Gastrocnemius medialis (tissue), 4 donors: ENCODE data around the gene MFSD6L. TPM values are rescaled to one million over a fixed set of nuclear protein-coding genes. Genes with fewer than 3 reads are reported as not detected.

Experiments used
- ATAC-seq, 2 donors: fragments of 150-250 bp; one replicate each; pipeline ENCODE4 v1.9.1; 2016
- DNase-seq, 2 donors: peaks; one replicate each; pipeline ENCODE4 v3.0.0-alpha.2; 2019
- H3K27ac ChIP-seq, 4 donors: fragments of 200-600 bp; sonication (generic); 1 replicate in 1 of 4; 2 replicates in 3 of 4; pipeline ENCODE4 v1.5.1; 2016 to 2018; ENCODE audit warnings: mild to moderate bottlenecking in 2 of 4, moderate library complexity in 1 of 4
- H3K27me3 ChIP-seq, 3 donors: fragments of 200-600 bp; sonication (generic) in 2 of 3; 1 replicate in 1 of 3; 2 replicates in 2 of 3; pipeline versions ENCODE4 v1.5.1 to v1.6.0; 2016 to 2019; ENCODE audit warnings: mild to moderate bottlenecking in 1 of 3, moderate library complexity in 1 of 3
- H3K36me3 ChIP-seq, 2 donors: fragments of 200-600 bp; sonication (generic) in 1 of 2; one replicate each; pipeline ENCODE4 v1.5.1; 2017 to 2018
- H3K4me1 ChIP-seq, 2 donors: fragments of 200-600 bp; sonication (generic) in 1 of 2; one replicate each; pipeline ENCODE4 v1.5.1; 2016 to 2017; ENCODE audit warnings: mild to moderate bottlenecking in 2 of 2
- H3K4me3 ChIP-seq, 4 donors: fragments of 200-600 bp; sonication (generic) in 3 of 4; 1 replicate in 1 of 4; 2 replicates in 3 of 4; pipeline ENCODE4 v1.5.1; 2016 to 2019; ENCODE audit warnings: mild to moderate bottlenecking in 2 of 4
- H3K9me3 ChIP-seq, 3 donors: fragments of 200-600 bp; sonication (generic) in 2 of 3; 1 replicate in 1 of 3; 2 replicates in 2 of 3; pipeline ENCODE4 v1.5.1; 2016 to 2019
- CTCF ChIP-seq, 5 experiments: fragments of 450-650 bp in 3 of 5; fragments of 200-600 bp in 2 of 5; sonication (generic) in 2 of 5; IDR thresholded peaks in 4 of 5; conservative IDR thresholded peaks in 1 of 5; 1 replicate in 4 of 5; 2 replicates in 1 of 5; pipeline ENCODE4 v1.5.1; 2016 to 2019; ENCODE audit warnings: antibody characterized with exemption in 5 of 5, mild to moderate bottlenecking in 3 of 5, moderate library complexity in 3 of 5
- POLR2A ChIP-seq, 2 donors: fragments of 450-650 bp; IDR thresholded peaks; one replicate each; pipeline ENCODE4 v1.6.1; 2017; ENCODE audit warnings: antibody characterized with exemption in 2 of 2, mild to moderate bottlenecking in 2 of 2, moderate library complexity in 2 of 2
- in situ Hi-C, 4 donors: fragments of 200-750 bp; cut with MboI; loops; one replicate each; pipeline versions ENCODE4 v1.15.0 to v1.8.0; 2017; ENCODE audit warnings: low sequenced_read_pairs in 4 of 4
- intact Hi-C: fragments of 100-400 bp; cut with DNase I; formaldehyde crosslinking; loops from one replicate; pipeline ENCODE4 v1.15.1; 2023; ENCODE audit warnings: low total_unique reads
- total RNA-seq, 4 donors: library from RNA; depleted of rRNA; stranded (reverse); fragments of >200 nt; gene quantifications; one replicate each; pipeline versions ENCODE4 v1.1.0 to v1.2.3, GENCODE V29; 2016

Gene MFSD6L
- total RNA-seq = not detected

- Histone ChIP-seq H3K27me3 (peaks cover 11 to 15% (median 15%) of the 10 kb centered on the region in 3 donors), H3K4me1 (no peaks in the 10 kb centered on the region), H3K9me3 (no peaks in the 10 kb centered on the region), H3K36me3 (no peaks in the 10 kb centered on the region), H3K27ac (no peak within 1 kb of the TSS), H3K4me3 (no peak within 1 kb of the TSS)
- ATAC-seq = no peak
- intact Hi-C loops (no loop called here), in situ Hi-C loops (no loop called here)
- no peak for TF ChIP-seq CTCF (IDR thresholded peaks at IDR 0.05 in 4 of 5, conservative IDR thresholded peaks at IDR 0.05 in 1 of 5)
- no peak for DNase-seq
Observed at GRCh38 chr17:8798846-8799569, at the start of gene MFSD6L. MFSD6L (minus strand) TSS chr17:8799365; CDS start chr17:8799120, 245 bp downstream.

GRCh38 chr17:8847891-8848290 lies 48.7 kb upstream of the MFSD6L start:
- TF ChIP-seq CTCF (IDR thresholded peaks at IDR 0.05 in 4 of 5, conservative IDR thresholded peaks at IDR 0.05 in 1 of 5) = no peak
- TF ChIP-seq POLR2A (IDR thresholded peaks at IDR 0.05) = no peak
- ATAC-seq (no peak), DNase-seq (no peak)
- H3K4me3 ChIP-seq = no peak overlapping the region
- no peaks in the 10 kb centered on the region for H3K36me3 ChIP-seq
- intact Hi-C loops = no loop called here
- no peaks in the 10 kb centered on the region for H3K9me3 ChIP-seq
- no peak overlapping the region for H3K27ac ChIP-seq
- H3K4me1 ChIP-seq = no peaks in the 10 kb centered on the region
- H3K27me3 ChIP-seq = peaks cover 0 to 3% (median 0%) of the 10 kb centered on the region in 3 donors
- in situ Hi-C loops = no loop called here

GRCh38 chr17:8846768-8847211 lies 47.6 kb upstream of the MFSD6L start:
- in situ Hi-C loops (no loop called here), intact Hi-C loops (no loop called here)
- Histone ChIP-seq H3K27me3 (peaks cover 0 to 2% (median 0%) of the 10 kb centered on the region in 3 donors), H3K4me1 (no peaks in the 10 kb centered on the region), H3K9me3 (no peaks in the 10 kb centered on the region), H3K27ac (no peak overlapping the region), H3K4me3 (no peak overlapping the region), H3K36me3 (no peaks in the 10 kb centered on the region)
- TF ChIP-seq POLR2A (IDR thresholded peaks at IDR 0.05) (no peak), CTCF (IDR thresholded peaks at IDR 0.05 in 4 of 5, conservative IDR thresholded peaks at IDR 0.05 in 1 of 5) (no peak)
- ATAC-seq (no peak), DNase-seq (no peak)

- Histone ChIP-seq H3K4me1 (no peaks in the 10 kb centered on the region), H3K27me3 (no peaks in the 10 kb centered on the region), H3K4me3 (no peak overlapping the region), H3K9me3 (no peaks in the 10 kb centered on the region), H3K36me3 (no peaks in the 10 kb centered on the region), H3K27ac (no peak overlapping the region)
- intact Hi-C loops (no loop called here), in situ Hi-C loops (no loop called here)
- no peak for TF ChIP-seq CTCF (IDR thresholded peaks at IDR 0.05 in 4 of 5, conservative IDR thresholded peaks at IDR 0.05 in 1 of 5)
- no peak for TF ChIP-seq POLR2A (IDR thresholded peaks at IDR 0.05)
- ATAC-seq (no peak), DNase-seq (no peak)
Observed at GRCh38 chr17:8844229-8845218, 45.4 kb upstream of the MFSD6L start.
